Measurements from ENCODE around the gene FAM222B. TPM values are rescaled to one million over a fixed set of nuclear protein-coding genes. Genes with fewer than 3 reads are reported as not detected.
"Not testable (repeated sequence)": the region's sequence is repeated elsewhere in the genome, so short reads cannot be mapped to it uniquely, and the experiment has no call there.

The FAM222B gene
- total RNA-seq, 1 experiment from 2014 or later, result 9.6 TPM

- no peaks in the 10 kb centered on the region for H3K9me3 ChIP-seq (ENCODE audit: low read length)
- peak overlapping the region; percentile 91 for H3K27ac ChIP-seq (ENCODE audit: low read length)
- no peaks in the 10 kb centered on the region for H3K9me2 ChIP-seq (replicated peaks; ENCODE audit: insufficient read depth, low read length)
- no peak overlapping the region for H2AFZ ChIP-seq (ENCODE audit: low read length)
- H3K36me3 ChIP-seq (ENCODE audit: insufficient read depth, low read length), result no peaks in the 10 kb centered on the region
- peak overlapping the region; percentile 51 for H3K4me2 ChIP-seq (ENCODE audit: low read depth, low read length, poor library complexity, severe bottlenecking)
- peaks cover 27% of the 10 kb centered on the region for H3K79me2 ChIP-seq (ENCODE audit: low read length)
- H4K20me1 ChIP-seq (ENCODE audit: insufficient read depth, low read depth, low read length), result peaks cover 21% of the 10 kb centered on the region
- H3K4me3 ChIP-seq (ENCODE audit: low read length), result peak overlapping the region; percentile 33; the same call in 1 of the 2 replicates
- peaks cover 72% of the 10 kb centered on the region for H3K4me1 ChIP-seq (ENCODE audit: low read length)
- H3K9ac ChIP-seq (ENCODE audit: low read length), result peak overlapping the region; percentile 58
- peak; percentile 79 for DNase-seq
- H3K27me3 ChIP-seq (ENCODE audit: low read length), result no peaks in the 10 kb centered on the region
These were observed 100.9 kb downstream of the FAM222B start for GRCh38 chr17:28741358-28742349.

- peak overlapping the region; percentile 13; the same call in 1 of the 2 replicates for H3K4me3 ChIP-seq (ENCODE audit: low read length)
- DNase-seq, result no peak
- no peaks in the 10 kb centered on the region for H3K27me3 ChIP-seq (ENCODE audit: low read length)
- no peaks in the 10 kb centered on the region for H3K9me3 ChIP-seq (ENCODE audit: low read length)
- H2AFZ ChIP-seq (ENCODE audit: low read length), result no peak overlapping the region
- H3K36me3 ChIP-seq (ENCODE audit: insufficient read depth, low read length), result no peaks in the 10 kb centered on the region
- H4K20me1 ChIP-seq (ENCODE audit: insufficient read depth, low read depth, low read length), result peaks cover 11% of the 10 kb centered on the region
- H3K9me2 ChIP-seq (replicated peaks; ENCODE audit: insufficient read depth, low read length), result no peaks in the 10 kb centered on the region
- H3K79me2 ChIP-seq (ENCODE audit: low read length), result peaks cover 18% of the 10 kb centered on the region
- H3K9ac ChIP-seq (ENCODE audit: low read length), result peak overlapping the region; percentile 58
- H3K4me2 ChIP-seq (ENCODE audit: low read depth, low read length, poor library complexity, severe bottlenecking), result peak overlapping the region; percentile 51
- H3K4me1 ChIP-seq (ENCODE audit: low read length), result peaks cover 62% of the 10 kb centered on the region
- H3K27ac ChIP-seq (ENCODE audit: low read length), result peak overlapping the region; percentile 91
These were observed 101.9 kb downstream of the FAM222B start for GRCh38 chr17:28740406-28741357.

DNA sequence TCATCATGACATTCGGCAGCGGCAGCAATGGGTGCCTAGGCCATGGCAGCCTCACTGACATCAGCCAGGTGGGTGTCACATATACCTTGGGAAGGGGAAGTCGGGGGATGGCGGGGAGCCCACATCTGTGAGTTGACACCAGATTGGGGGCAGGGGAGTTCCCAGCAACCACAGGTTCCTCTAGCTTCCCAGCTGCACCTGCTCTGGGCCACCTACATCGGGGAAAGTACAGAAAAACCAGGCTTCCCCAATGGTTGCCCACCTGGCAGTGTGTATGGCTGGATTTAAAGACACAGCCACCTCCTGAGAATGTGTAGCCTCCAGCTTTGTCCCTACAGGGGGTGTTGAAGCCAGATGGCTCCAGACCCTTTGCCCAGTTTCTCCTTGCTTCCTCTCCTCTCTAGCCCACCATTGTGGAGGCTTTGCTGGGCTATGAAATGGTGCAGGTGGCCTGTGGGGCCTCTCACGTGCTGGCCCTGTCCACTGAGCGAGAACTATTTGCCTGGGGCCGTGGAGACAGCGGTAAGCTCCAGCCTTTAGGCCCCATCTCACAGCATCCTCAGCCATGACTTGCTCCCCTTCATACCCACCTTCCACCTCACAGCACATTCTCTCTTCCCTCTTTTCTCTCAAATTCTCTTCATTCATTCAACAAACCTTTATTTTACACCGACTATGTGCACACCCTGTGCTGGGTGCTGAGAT, 103.8 kb downstream of the FAM222B start:
- Histone ChIP-seq H3K4me1 (ENCODE audit: low read length) (peaks cover 55% of the 10 kb centered on the region), H4K20me1 (ENCODE audit: insufficient read depth, low read depth, low read length) (no peaks in the 10 kb centered on the region), H3K9ac (ENCODE audit: low read length) (peak overlapping the region; percentile 42), H3K27me3 (ENCODE audit: low read length) (no peaks in the 10 kb centered on the region), H3K4me2 (ENCODE audit: low read depth, low read length, poor library complexity, severe bottlenecking) (peak overlapping the region; percentile 41), H2AFZ (ENCODE audit: low read length) (no peak overlapping the region), H3K79me2 (ENCODE audit: low read length) (no peaks in the 10 kb centered on the region), H3K9me2 (replicated peaks; ENCODE audit: insufficient read depth, low read length) (no peaks in the 10 kb centered on the region), H3K27ac (ENCODE audit: low read length) (peak overlapping the region; percentile 55), H3K9me3 (ENCODE audit: low read length) (no peaks in the 10 kb centered on the region), H3K4me3 (ENCODE audit: low read length) (peak overlapping the region; percentile 42; the same call in 1 of the 2 replicates), H3K36me3 (ENCODE audit: insufficient read depth, low read length) (no peaks in the 10 kb centered on the region)
- no peak for DNase-seq

- Histone ChIP-seq H3K4me1 (ENCODE audit: low read length) (peaks cover 49% of the 10 kb centered on the region), H3K4me2 (ENCODE audit: low read depth, low read length, poor library complexity, severe bottlenecking) (peak overlapping the region; percentile 41), H3K27me3 (ENCODE audit: low read length) (no peaks in the 10 kb centered on the region), H3K9me3 (ENCODE audit: low read length) (no peaks in the 10 kb centered on the region), H2AFZ (ENCODE audit: low read length) (no peak overlapping the region), H4K20me1 (ENCODE audit: insufficient read depth, low read depth, low read length) (no peaks in the 10 kb centered on the region), H3K4me3 (ENCODE audit: low read length) (peak overlapping the region; percentile 42; the same call in 1 of the 2 replicates), H3K27ac (ENCODE audit: low read length) (peak overlapping the region; percentile 55), H3K9ac (ENCODE audit: low read length) (peak overlapping the region; percentile 42), H3K79me2 (ENCODE audit: low read length) (no peaks in the 10 kb centered on the region), H3K9me2 (replicated peaks; ENCODE audit: insufficient read depth, low read length) (no peaks in the 10 kb centered on the region), H3K36me3 (ENCODE audit: insufficient read depth, low read length) (no peaks in the 10 kb centered on the region)
- peak; percentile 87 for DNase-seq
These were observed 104.6 kb downstream of the FAM222B start for GRCh38 chr17:28737770-28738679.

DNA sequence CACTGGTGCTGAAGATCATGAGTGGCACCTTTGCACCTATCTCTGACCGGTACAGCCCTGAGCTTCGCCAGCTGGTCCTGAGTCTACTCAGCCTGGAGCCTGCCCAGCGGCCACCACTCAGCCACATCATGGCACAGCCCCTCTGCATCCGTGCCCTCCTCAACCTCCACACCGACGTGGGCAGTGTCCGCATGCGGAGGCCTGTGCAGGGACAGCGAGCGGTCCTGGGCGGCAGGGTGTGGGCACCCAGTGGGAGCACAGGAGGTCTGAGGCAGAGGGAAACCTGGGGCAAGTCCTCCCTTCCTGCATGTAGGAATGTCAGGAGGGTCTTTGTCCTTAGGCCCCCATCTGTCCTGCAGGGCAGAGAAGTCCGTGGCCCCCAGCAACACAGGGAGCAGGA, 105.3 kb downstream of the FAM222B start:
- H3K4me2 ChIP-seq (ENCODE audit: low read depth, low read length, poor library complexity, severe bottlenecking), result no peak overlapping the region
- H3K27ac ChIP-seq (ENCODE audit: low read length), result no peak overlapping the region
- no peaks in the 10 kb centered on the region for H3K9me2 ChIP-seq (replicated peaks; ENCODE audit: insufficient read depth, low read length)
- no peak overlapping the region for H3K9ac ChIP-seq (ENCODE audit: low read length)
- no peaks in the 10 kb centered on the region for H3K9me3 ChIP-seq (ENCODE audit: low read length)
- H3K4me1 ChIP-seq (ENCODE audit: low read length), result peaks cover 42% of the 10 kb centered on the region
- DNase-seq, result no peak
- H3K4me3 ChIP-seq (ENCODE audit: low read length), result no peak overlapping the region
- no peaks in the 10 kb centered on the region for H3K36me3 ChIP-seq (ENCODE audit: insufficient read depth, low read length)
- no peaks in the 10 kb centered on the region for H3K27me3 ChIP-seq (ENCODE audit: low read length)
- no peaks in the 10 kb centered on the region for H4K20me1 ChIP-seq (ENCODE audit: insufficient read depth, low read depth, low read length)
- H3K79me2 ChIP-seq (ENCODE audit: low read length), result no peaks in the 10 kb centered on the region
- H2AFZ ChIP-seq (ENCODE audit: low read length), result no peak overlapping the region

DNA sequence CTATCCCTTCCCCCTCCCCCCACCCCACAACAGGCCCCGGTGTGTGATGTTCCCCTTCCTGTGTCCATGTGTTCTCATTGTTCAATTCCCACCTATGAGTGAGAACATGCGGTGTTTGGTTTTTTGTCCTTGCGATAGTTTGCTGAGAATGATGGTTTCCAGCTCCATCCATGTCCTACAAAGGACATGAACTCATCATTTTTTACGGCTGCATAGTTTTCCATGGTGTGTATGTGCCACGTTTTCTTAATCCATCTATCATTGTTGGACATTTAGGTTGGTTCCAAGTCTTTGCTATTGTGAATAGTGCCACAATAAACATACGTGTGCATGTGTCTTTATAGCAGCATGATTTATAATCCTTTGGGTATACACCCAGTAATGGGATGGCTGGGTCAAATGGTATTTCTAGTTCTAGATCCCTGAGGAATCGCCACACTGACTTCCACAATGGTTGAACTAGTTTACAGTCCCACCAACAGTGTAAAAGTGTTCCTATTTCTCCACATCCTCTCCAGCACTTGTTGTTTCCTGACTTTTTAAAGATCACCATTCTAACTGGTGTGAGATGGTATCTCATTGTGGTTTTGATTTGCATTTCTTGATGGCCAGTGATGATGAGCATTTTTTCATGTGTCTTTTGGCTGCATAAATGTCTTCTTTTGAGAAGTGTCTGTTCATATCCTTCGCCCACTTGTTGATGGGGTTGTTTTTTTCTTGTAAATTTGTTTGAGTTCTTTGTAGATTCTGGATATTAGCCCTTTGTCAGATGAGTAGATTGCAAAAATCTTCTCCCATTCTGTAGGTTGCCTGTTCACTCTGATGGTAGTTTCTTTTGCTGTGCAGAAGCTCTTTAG, 106.4 kb downstream of the FAM222B start:
- H2AFZ ChIP-seq (ENCODE audit: low read length); H3K9ac ChIP-seq (ENCODE audit: low read length); H3K4me2 ChIP-seq (ENCODE audit: low read depth, low read length, poor library complexity, severe bottlenecking); H3K79me2 ChIP-seq (ENCODE audit: low read length); H3K9me2 ChIP-seq (replicated peaks; ENCODE audit: insufficient read depth, low read length); H3K9me3 ChIP-seq (ENCODE audit: low read length); H3K27me3 ChIP-seq (ENCODE audit: low read length); H3K4me3 ChIP-seq (ENCODE audit: low read length); H3K36me3 ChIP-seq (ENCODE audit: insufficient read depth, low read length); H4K20me1 ChIP-seq (ENCODE audit: insufficient read depth, low read depth, low read length); H3K27ac ChIP-seq (ENCODE audit: low read length); DNase-seq: not testable (repeated sequence)
- peaks cover 30% of the 10 kb centered on the region for H3K4me1 ChIP-seq (ENCODE audit: low read length)

Measured in Karpas-422 (cell line).